Subcutaneous adipose tissue (tissue), 4 donors: Measurements from ENCODE around the gene SCNN1B. TPM values are rescaled to one million over a fixed set of nuclear protein-coding genes. Genes with fewer than 3 reads are reported as not detected.

Experiments used
- CTCF ChIP-seq: fragments of 450-650 bp; IDR thresholded peaks from one replicate; pipeline ENCODE4 v1.5.1; 2016; ENCODE audit warnings: low read depth, mild to moderate bottlenecking, control low read depth, antibody characterized with exemption, moderate library complexity
- total RNA-seq, 4 donors: library from RNA; depleted of rRNA; stranded (reverse); fragments of >200 nt; gene quantifications; one replicate each; pipeline ENCODE4 v1.1.0, GENCODE V29; 2016

Gene SCNN1B
- total RNA-seq, 4 donors from 2014 or later: 1.9 to 30.3 (median 5.6) TPM

- no peak for TF ChIP-seq CTCF
These were observed 14.6 kb downstream of the SCNN1B start for GRCh38 chr16:23316634-23317265.

DNA sequence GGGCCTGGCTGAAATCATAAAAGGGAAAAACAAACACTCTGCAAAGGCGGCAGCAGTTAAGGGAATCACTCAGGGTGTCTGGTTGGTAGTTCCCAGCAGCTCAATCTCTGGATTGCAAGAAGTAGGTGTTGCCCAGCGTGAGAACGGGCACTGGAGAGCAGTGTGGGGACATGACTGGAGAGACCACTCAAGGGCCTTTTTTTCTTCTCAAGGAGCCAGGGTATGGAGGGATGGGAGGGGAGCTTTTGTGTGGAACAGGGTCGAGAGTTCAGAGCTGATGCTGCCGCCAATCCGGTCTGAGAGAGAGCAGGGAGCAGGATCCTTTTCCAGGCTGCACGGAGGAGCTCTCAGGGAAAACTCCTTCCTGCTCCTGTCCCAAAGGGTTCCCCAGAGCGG, 15.2 kb downstream of the SCNN1B start:
- TF ChIP-seq CTCF: no peak

DNA sequence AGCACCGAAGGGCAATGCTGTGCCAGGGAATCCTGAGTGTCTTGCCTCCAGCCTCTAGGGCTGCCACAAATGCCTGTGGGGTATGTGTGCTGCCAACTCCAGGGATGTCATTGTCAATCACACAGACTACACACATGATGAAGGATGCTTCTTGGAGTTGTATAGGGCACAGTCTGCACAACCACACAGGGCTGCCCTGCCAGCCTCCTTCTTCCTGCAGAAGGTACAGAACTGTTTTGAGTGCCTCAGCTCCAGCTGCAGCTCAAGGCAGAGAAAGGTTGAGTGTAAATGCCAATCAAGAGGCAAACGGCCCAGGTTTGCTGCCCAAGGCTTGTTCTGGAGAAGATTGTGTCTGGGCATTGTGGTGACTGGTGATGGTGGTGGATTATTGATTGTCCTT, 15.6 kb downstream of the SCNN1B start:
- no peak for TF ChIP-seq CTCF

DNA sequence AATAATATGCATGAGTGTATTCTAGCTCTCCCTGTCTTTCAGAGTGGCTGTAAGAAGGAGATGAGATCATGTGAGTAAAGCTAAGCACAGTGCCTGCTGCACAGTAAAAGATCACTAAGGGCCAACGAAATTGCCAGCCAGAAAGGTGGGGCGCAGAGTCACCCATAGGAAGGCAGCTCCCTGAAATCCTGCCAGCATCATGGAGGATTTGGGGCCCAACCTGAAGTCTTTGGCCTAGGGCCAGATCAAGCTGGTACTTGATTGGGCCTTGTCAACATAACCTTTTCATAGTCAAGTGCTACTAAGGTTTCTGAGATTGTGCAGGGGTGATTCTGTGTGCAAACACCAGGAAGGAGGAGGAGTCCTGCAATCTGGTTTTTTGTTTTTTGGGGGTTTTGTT, 16.5 kb downstream of the SCNN1B start:
- no peak for TF ChIP-seq CTCF

GRCh38 chr16:23319861-23320615, 17.9 kb downstream of the SCNN1B start:
- no peak for TF ChIP-seq CTCF

DNA sequence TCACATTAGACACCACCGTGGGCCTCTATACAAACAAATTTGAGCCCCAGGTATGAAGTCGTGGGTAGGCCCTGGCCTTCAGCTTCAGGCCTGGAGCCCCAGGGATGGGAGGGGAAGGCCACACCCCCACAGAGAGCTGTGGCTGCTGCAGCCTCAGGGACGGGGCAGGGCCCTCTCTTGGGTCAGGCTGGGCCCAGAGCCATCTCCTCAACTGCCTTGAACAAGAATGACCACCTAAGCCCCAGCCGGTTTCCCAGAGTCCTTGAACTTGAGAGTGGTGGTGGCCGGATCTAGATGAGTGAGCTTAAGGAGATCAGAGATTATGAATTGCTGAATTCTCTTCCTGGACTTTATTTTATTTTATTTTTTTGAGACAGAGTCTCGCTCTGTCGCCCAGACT, 18.6 kb downstream of the SCNN1B start:
- no peak for TF ChIP-seq CTCF

DNA sequence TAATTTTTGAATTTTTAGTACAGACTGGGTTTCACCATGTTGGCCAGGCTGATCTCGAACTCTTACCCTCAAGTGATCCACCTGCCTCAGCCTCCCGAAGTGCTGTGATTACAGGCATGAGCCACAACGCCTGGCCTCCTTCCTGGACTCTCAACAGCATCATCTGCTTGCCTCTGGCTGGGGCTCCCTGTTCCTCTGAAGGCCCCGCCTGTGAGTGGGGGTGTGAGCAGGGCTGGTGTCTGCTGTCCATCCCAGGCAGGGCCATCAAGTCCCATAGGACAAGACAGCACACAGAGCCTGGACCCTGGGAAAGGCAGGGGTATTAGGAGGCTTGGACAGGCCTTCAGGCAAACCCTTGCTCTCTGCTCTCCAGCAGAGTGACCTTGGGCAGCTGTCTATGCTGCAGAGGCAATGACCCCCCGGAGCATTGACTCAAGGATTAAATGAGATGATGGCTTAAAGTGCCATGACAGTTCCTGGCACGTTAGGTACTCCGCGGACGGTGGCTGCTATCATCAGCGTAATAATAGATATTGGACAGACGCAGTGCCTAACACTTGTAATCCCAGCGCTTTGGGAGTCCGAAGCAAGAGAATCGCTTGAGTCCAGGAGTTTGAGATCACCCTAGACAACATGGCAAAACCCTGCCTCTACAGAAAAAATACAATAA, 19.2 kb downstream of the SCNN1B start:
- no peak for TF ChIP-seq CTCF
